GM21367 (cell line): Measurements from ENCODE around the gene QSOX2.

Experiments used
- ATAC-seq: cut with Tn5 transposase; IDR thresholded peaks from one replicate; pipeline ENCODE4 v1.9.1; 2021; ENCODE audit not compliant: unreplicated experiment

Gene QSOX2

GRCh38 chr9:136265561-136266355 lies 20.1 kb upstream of the QSOX2 start:
- no peak for ATAC-seq

- ATAC-seq, result no peak
Measured at GRCh38 chr9:136264441-136265405, 19.1 kb upstream of the QSOX2 start.

- no peak for ATAC-seq
Measured at GRCh38 chr9:136264031-136264430, 18.4 kb upstream of the QSOX2 start.

GRCh38 chr9:136262671-136263178 lies 17.1 kb upstream of the QSOX2 start:
- no peak for ATAC-seq

- no peak for ATAC-seq
Measured at GRCh38 chr9:136261686-136262430, 16.2 kb upstream of the QSOX2 start.

GRCh38 chr9:136260936-136261472 lies 15.4 kb upstream of the QSOX2 start:
- no peak for ATAC-seq

- no peak for ATAC-seq
Measured at GRCh38 chr9:136260521-136260920, 14.9 kb upstream of the QSOX2 start.

- ATAC-seq, result no peak
Measured at GRCh38 chr9:136259836-136260235, 14.2 kb upstream of the QSOX2 start.

GRCh38 chr9:136259517-136259813 lies 13.9 kb upstream of the QSOX2 start:
- ATAC-seq, result no peak

GRCh38 chr9:136258786-136259516 lies 13.3 kb upstream of the QSOX2 start:
- no peak for ATAC-seq

- ATAC-seq, result no peak
Measured at GRCh38 chr9:136258299-136258625, 12.7 kb upstream of the QSOX2 start.

- ATAC-seq, result no peak
Measured at GRCh38 chr9:136257381-136258298, 12.0 kb upstream of the QSOX2 start.

GRCh38 chr9:136255896-136256890 lies 10.6 kb upstream of the QSOX2 start:
- ATAC-seq, result no peak

- ATAC-seq, result no peak
Measured at GRCh38 chr9:136255166-136255538, 9.5 kb upstream of the QSOX2 start.

- no peak for ATAC-seq
Measured at GRCh38 chr9:136254381-136255165, 9.0 kb upstream of the QSOX2 start.

GRCh38 chr9:136253246-136254130 lies 7.9 kb upstream of the QSOX2 start:
- ATAC-seq, result no peak
